GM18858 (cell line): ENCODE results near the gene ZHX3.

ENCODE experiments used
- ATAC-seq: cut with Tn5 transposase; IDR thresholded peaks from one replicate; pipeline ENCODE4 v1.9.1; 2021; ENCODE audit not compliant: unreplicated experiment

Gene ZHX3

GRCh38 chr20:41230136-41230535, 87.4 kb downstream of the ZHX3 start:
- no peak for ATAC-seq

DNA sequence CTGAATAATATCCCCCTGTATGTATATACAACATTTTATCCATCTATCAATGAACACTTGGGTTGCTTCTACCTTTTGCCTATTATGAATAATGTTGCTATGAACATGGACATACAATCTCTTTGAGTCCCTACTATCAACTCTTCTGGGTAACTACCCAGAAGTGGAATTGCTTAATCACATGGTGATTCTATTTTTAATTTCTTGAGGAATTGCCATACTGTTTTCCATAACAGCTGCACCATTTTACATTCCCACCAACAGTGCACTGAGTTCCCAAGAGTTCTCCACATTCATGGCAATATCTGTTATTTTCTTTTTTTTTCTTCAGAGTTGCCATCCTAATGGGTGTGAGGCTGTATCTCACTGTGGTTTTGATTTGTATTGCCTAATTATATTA, 88.3 kb downstream of the ZHX3 start:
- no peak for ATAC-seq

GRCh38 chr20:41228858-41229257, 88.7 kb downstream of the ZHX3 start:
- no peak for ATAC-seq

DNA sequence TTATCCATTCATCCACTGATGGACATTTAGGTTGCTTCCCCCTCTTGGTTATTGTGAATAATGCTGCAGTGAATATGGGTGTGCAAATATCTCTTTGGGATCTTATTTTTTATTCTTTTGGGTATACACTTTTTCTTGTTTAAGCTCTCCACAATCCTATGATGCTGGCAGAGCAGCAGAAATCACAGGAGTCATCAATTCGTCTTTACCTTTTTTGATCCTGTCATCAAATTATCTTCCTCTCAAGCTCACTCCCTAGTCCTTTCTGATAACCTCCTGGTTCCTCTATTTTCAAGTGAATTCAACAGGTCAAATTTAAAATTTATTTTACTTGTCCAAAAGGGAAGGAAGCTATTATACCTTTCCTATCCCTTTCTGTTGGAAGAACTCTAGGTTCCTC, 91.1 kb downstream of the ZHX3 start:
- no peak for ATAC-seq

DNA sequence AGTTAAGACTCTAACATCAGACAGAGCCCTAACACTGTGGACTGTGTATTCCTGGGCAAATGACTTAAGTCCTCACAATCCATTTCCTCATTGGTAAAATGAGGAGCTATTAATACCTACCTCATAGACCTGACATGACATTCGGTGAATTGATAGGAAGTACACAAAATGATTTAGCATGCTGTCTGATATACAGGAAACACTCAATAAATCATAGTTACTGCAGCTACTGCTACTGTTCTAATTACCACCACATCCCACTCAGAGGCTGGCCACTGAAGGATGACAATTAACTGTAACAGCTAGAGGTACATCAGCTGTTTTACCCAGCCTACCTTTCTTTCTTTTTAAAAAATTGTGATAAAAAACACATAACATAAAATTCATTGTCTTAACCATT, 92.4 kb downstream of the ZHX3 start:
- no peak for ATAC-seq

GRCh38 chr20:41224281-41224680, 93.2 kb downstream of the ZHX3 start:
- no peak for ATAC-seq

GRCh38 chr20:41223112-41223511, 94.4 kb downstream of the ZHX3 start:
- no peak for ATAC-seq

DNA sequence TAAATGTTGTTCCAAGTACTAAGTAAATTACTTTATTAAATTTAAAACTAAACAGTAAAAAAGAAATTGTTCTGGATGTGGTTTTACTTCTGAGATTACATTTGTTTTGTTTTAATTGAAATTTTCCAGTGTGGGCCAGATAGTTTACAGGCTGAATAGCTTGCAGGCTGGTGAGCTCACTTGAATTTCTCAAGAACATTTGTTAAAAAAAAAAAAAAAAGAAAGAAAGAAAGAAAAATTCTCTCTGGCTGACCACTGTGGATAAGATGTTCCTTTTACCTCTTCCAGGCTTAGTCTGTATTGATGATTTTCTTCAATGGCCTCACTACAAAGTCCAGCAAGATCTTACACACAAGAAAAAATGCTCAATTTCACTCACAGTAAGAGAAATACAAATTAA, 94.8 kb downstream of the ZHX3 start:
- no peak for ATAC-seq

DNA sequence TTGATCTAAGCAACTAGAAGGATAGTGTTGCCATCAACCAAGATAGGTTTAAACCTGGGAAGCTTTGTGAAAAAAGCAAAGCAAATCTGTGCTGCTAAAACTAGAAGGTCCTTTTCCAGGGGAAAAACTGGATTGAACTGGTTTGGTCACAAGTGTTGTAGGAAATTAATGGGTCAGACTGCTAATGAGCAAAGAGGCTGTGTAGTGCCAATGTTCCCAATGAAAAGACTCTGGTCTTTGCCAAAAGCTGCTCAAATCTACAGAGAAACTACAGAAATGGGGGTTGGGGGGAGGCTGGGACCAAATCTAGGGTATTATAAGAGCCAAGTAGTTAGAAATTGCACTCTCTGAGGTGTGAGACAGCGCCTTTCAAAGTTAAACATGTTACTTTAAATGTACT, 95.2 kb downstream of the ZHX3 start:
- no peak for ATAC-seq

DNA sequence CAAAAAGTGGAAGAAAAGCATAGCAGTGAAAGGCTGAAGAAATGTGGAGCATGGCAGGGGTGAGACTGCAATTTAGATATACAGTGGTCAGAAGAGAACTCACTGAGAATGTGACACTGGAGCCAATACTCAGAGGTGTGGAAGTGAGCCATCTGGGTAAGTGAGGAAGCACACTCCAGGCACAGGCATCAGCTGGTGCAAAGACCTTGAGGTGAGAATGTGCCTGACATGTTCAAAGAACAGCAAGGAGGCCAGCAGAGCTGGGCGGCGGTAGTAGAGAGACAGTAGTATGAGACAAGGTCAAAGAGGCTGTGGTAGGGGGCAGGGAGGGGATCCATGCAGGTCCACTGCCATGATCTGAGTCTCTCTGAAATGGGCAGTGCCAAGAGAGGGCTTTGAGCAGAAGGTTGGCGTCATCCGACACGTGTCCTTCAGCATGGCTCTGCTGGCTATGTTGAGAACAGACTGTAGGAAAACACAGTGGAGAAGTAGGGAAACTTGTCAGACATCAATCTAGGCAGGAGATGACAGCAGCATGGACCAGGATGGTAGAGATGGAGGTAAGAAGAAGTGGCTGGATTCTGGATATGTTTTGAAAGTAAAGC, 95.8 kb downstream of the ZHX3 start:
- ATAC-seq: no peak

DNA sequence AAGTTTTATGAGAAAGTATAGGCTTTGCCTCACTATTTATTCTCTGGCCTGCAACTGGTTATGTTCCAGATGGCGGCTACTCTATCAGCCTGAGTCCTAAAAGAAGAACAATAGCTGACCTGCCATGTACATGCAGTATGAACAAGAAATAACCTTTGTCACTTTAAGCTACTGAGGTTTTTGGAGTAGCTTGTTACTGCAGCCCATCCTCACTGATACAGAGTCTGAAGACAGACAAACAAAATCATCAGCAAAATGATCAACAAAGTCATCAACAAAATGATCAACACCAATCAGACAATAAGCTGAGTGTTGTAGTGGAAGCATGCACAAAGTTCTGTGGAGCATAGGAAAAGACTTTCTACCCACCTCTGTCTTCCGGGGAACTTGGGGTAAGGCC, 97.7 kb downstream of the ZHX3 start:
- ATAC-seq: no peak

GRCh38 chr20:41218466-41218865, 99.1 kb downstream of the ZHX3 start:
- no peak for ATAC-seq

DNA sequence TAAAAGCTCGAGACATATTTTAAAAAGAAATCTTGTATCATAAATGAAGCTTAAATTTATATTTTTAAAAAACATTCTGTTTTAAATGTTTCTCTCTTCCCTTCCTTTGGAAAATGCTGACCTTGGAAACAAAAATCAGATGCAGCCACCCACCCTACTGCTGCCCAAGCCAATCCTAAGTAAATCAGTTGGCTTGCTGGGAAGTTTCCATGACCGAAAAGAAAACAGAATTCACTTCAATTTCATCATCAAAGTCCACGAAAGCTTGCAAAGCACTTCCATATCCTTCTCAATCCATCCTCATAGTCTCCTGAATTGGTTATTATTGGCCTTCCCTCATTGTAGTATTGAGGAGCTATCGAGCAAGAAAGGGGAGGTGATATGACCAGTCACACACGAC, 100.1 kb downstream of the ZHX3 start:
- ATAC-seq: no peak

GRCh38 chr20:41214666-41215065, 102.9 kb downstream of the ZHX3 start:
- no peak for ATAC-seq

DNA sequence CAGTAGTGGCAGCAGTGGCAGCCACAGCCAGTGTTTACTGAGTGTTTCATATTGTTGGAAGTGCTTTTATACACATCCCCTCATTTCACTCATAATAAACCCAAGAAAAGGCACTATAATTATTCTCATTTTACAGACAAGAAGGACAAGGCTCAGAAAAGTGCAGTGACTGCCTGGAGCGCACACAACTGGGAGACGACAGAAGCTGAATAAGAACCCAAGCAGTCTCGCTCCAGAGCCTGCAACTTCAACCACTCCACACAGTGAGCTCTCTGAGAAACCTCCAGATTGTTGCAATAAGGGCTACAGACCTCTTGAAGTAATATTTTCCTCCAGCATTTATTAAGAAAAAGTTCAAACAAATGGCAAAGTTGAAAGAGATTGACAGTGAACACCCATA, 103.3 kb downstream of the ZHX3 start:
- ATAC-seq: no peak

DNA sequence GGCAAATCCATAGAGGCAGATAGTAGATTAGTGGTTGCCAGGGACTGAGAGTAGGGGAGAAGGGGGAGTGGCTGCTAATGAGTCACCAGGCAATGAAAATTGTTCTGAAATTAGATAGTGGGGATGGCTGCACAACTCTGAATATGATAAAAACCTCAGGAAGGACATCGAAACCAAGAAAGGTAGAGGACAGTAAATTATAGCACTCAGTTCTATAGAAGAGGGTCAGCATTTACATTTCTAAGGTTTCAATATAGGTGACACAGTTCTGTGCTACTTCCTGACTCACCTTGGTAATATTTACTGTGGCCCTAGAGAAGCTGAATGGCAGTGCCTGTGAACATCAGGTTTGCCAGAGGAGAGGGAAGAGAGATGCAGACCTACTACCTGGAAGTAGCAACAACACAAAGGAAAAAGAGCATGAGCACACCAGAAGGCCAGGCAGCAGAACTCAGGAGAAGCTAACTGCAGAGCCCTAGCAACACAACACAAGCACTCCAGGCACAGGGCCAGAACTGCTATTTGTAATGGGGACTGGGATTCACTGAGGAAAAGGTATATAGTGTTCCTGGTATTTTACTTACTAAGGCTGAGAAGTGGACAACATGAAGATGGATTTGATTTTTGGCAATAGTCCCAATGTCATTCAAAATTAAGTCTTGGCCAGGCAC, 104.2 kb downstream of the ZHX3 start:
- ATAC-seq: no peak

- no peak for ATAC-seq
These were observed 112.2 kb downstream of the ZHX3 start for GRCh38 chr20:41205313-41205712.

- no peak for ATAC-seq
These were observed 112.9 kb downstream of the ZHX3 start for GRCh38 chr20:41204304-41205265.

DNA sequence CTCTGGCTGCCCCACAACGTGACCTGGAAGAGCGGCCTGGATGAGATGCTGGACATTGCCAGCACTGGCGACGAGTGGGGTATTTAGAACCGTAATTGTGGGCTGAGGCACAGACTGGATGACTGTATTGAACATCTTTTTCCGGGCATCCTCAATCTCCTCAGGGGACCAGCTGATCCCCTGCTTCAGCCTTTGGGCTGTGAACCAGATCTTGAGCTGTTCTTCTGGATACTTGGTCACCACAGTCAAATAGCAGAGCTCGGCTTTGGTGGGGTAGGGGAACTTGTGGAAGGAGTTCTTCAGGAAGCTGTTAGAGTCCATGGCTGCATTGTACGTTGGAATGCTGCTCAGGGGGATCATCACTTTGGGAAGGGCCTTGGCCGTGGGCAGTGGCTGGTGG, 113.9 kb downstream of the ZHX3 start:
- ATAC-seq: no peak

GRCh38 chr20:41202426-41202825, 115.1 kb downstream of the ZHX3 start:
- no peak for ATAC-seq

DNA sequence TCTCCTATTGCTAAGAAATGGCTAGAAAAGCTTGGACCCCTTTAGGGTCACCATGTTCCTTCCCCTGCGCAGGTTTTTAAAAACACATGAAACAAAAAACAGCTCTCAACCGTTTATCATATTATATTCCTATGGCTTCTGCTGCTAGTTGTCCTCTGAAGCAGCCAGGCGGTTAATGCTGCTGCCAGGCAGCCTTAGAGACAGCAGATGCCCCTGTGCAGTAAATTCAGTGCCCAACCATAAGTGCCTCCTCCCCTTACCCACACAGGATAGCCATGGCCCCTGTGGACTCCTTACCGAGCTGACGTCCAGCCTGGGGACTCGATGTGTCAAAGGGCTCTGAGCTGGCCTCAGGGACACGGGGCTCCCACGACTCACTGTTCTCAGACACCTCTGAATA, 115.8 kb downstream of the ZHX3 start:
- ATAC-seq: no peak
